Body of pancreas (tissue), 4 donors: ENCODE measurements around the gene DGKG. TPM values are rescaled to one million over a fixed set of nuclear protein-coding genes. Genes with fewer than 3 reads are reported as not detected.
A peak's percentile ranks its signal among the peaks of the same experiment; 100 is the strongest.

Experiments used
- ATAC-seq: fragments of 150-250 bp; one replicate; pipeline ENCODE4 v1.9.1; 2016
- DNase-seq, 4 donors: peaks; one replicate each; pipeline ENCODE4 v3.0.0-alpha.2; 2019
- H3K27ac ChIP-seq, 4 donors: fragments of 200-600 bp; sonication (generic); 1 replicate in 3 of 4; 2 replicates in 1 of 4; pipeline versions ENCODE4 v1.5.1 to v1.6.1; 2016 to 2019; ENCODE audit warnings: mild to moderate bottlenecking in 1 of 4, mixed read lengths in 1 of 4, moderate library complexity in 1 of 4
- H3K27me3 ChIP-seq, 2 donors: fragments of 200-600 bp; sonication (generic); one replicate each; pipeline ENCODE4 v1.6.0; 2016; ENCODE audit warnings: mild to moderate bottlenecking in 1 of 2
- H3K36me3 ChIP-seq, 2 donors: fragments of 200-600 bp; sonication (generic); replicated peaks in 1 of 2; 2 replicates each; pipeline ENCODE4 v1.5.1; 2016; ENCODE audit warnings: low read depth in 2 of 2; ENCODE audit not compliant: insufficient read depth in 1 of 2
- H3K4me1 ChIP-seq: fragments of 200-600 bp; sonication (generic); one replicate; pipeline ENCODE4 v1.6.0; 2016
- H3K4me3 ChIP-seq, 2 donors: fragments of 200-600 bp; sonication (generic); 1 replicate in 1 of 2; 2 replicates in 1 of 2; pipeline ENCODE4 v1.5.1; 2016 to 2019
- H3K9me3 ChIP-seq, 3 donors: fragments of 200-600 bp; sonication (generic); 1 replicate in 2 of 3; 2 replicates in 1 of 3; pipeline ENCODE4 v1.5.1; 2016
- CTCF ChIP-seq, 7 experiments: fragments of 450-650 bp in 4 of 7; fragments of 200-600 bp in 3 of 7; sonication (generic) in 3 of 7; IDR thresholded peaks; one replicate each; pipeline ENCODE4 v1.5.1; 2016 to 2019; ENCODE audit warnings: antibody characterized with exemption in 7 of 7
- POLR2A ChIP-seq, 3 donors: fragments of 450-650 bp; IDR thresholded peaks; one replicate each; pipeline ENCODE4 v1.6.1; 2016; ENCODE audit warnings: antibody characterized with exemption in 3 of 3, mild to moderate bottlenecking in 2 of 3
- WGBS, 2 donors: methylation state at CpG; one replicate each; pipeline ENCODE4 v1.1.5; 2017; 5-methylcytosine and 5-hydroxymethylcytosine counted together
- intact Hi-C: fragments of 100-400 bp; cut with DNase I; formaldehyde crosslinking; loops from one replicate; pipeline ENCODE4 v1.15.1; 2023
- total RNA-seq, 2 donors: library from RNA; depleted of rRNA; stranded (reverse); fragments of >200 nt; gene quantifications; one replicate each; pipeline ENCODE4 v1.1.0, GENCODE V29; 2016

Gene DGKG
- total RNA-seq, 2 donors from 2014 or later, result 0.78 to 16.2 TPM

- no peak overlapping the region for H3K27ac ChIP-seq
- H3K4me3 ChIP-seq, result no peak overlapping the region
- ATAC-seq (no peak), DNase-seq (no peak)
- no peaks in the 10 kb centered on the region for H3K27me3 ChIP-seq
- WGBS, 2 donors, result 68 to 72% methylated on average over 5 of the region's 5 CpGs
- intact Hi-C loops, result no loop called here
- H3K36me3 ChIP-seq, result no peaks in the 10 kb centered on the region
- TF ChIP-seq POLR2A (IDR thresholded peaks at IDR 0.05) (no peak), CTCF (IDR thresholded peaks at IDR 0.05) (no peak)
- H3K4me1 ChIP-seq, result no peaks in the 10 kb centered on the region
- H3K9me3 ChIP-seq, result no peaks in the 10 kb centered on the region
Measured at GRCh38 chr3:186354100-186354499, 7.9 kb downstream of the DGKG start.

GRCh38 chr3:186352369-186352768 lies 9.7 kb downstream of the DGKG start:
- ATAC-seq (no peak), DNase-seq (no peak)
- no peaks in the 10 kb centered on the region for H3K27me3 ChIP-seq
- no peaks in the 10 kb centered on the region for H3K36me3 ChIP-seq
- no peak overlapping the region for H3K4me3 ChIP-seq
- no peaks in the 10 kb centered on the region for H3K9me3 ChIP-seq
- no peaks in the 10 kb centered on the region for H3K4me1 ChIP-seq
- WGBS, 2 donors, result 69 to 82% methylated on average over 4 of the region's 4 CpGs
- intact Hi-C loops, result no loop called here
- TF ChIP-seq POLR2A (IDR thresholded peaks at IDR 0.05) (no peak), CTCF (IDR thresholded peaks at IDR 0.05) (no peak)
- H3K27ac ChIP-seq, result no peak overlapping the region

GRCh38 chr3:186342197-186342596 lies 19.8 kb downstream of the DGKG start:
- ATAC-seq, result no peak
- DNase-seq, result peak in 1 of 4 donors; percentile 18
- H3K36me3 ChIP-seq, result no peaks in the 10 kb centered on the region
- intact Hi-C loops, result no loop called here
- H3K9me3 ChIP-seq, result no peaks in the 10 kb centered on the region
- no peak for TF ChIP-seq CTCF (IDR thresholded peaks at IDR 0.05)
- TF ChIP-seq POLR2A (IDR thresholded peaks at IDR 0.05), result no peak
- H3K27ac ChIP-seq, result no peak overlapping the region
- H3K4me1 ChIP-seq, result no peaks in the 10 kb centered on the region
- no peak overlapping the region for H3K4me3 ChIP-seq
- no peaks in the 10 kb centered on the region for H3K27me3 ChIP-seq
- 76 to 84% methylated on average over 5 of the region's 5 CpGs for WGBS, 2 donors

- Histone ChIP-seq H3K4me1 (no peaks in the 10 kb centered on the region), H3K36me3 (no peaks in the 10 kb centered on the region), H3K27me3 (no peaks in the 10 kb centered on the region), H3K4me3 (no peak overlapping the region), H3K9me3 (no peaks in the 10 kb centered on the region), H3K27ac (no peak overlapping the region)
- DNase-seq (no peak), ATAC-seq (no peak)
- TF ChIP-seq POLR2A (IDR thresholded peaks at IDR 0.05) (no peak), CTCF (IDR thresholded peaks at IDR 0.05) (no peak)
- intact Hi-C loops, result no loop called here
Measured at GRCh38 chr3:186340204-186340603, 21.8 kb downstream of the DGKG start.

- peaks cover 4% of the 10 kb centered on the region for H3K4me1 ChIP-seq
- no peak overlapping the region for H3K27ac ChIP-seq
- intact Hi-C loops, result no loop called here
- TF ChIP-seq CTCF (IDR thresholded peaks at IDR 0.05) (no peak), POLR2A (IDR thresholded peaks at IDR 0.05) (no peak)
- no peaks in the 10 kb centered on the region for H3K36me3 ChIP-seq
- no peaks in the 10 kb centered on the region for H3K27me3 ChIP-seq
- DNase-seq (no peak), ATAC-seq (no peak)
- H3K9me3 ChIP-seq, result no peaks in the 10 kb centered on the region
- WGBS, 2 donors, result 81 to 92% methylated on average over 4 of the region's 4 CpGs
- H3K4me3 ChIP-seq, result no peak overlapping the region
Measured at GRCh38 chr3:186339180-186339918, 22.7 kb downstream of the DGKG start.
